Stimulated activated CD8-positive, alpha-beta memory T cell treated with anti-CD3 and anti-CD28 coated beads, Interleukin-15, amount 100 ng/mL, for 1 hour (primary cell): ENCODE measurements around the gene ADCY9.

Experiments
- DNase-seq: peaks from one replicate; pipeline ENCODE4 v3.0.0-alpha.2; 2020; ENCODE audit warnings: low read depth

Gene ADCY9

DNA sequence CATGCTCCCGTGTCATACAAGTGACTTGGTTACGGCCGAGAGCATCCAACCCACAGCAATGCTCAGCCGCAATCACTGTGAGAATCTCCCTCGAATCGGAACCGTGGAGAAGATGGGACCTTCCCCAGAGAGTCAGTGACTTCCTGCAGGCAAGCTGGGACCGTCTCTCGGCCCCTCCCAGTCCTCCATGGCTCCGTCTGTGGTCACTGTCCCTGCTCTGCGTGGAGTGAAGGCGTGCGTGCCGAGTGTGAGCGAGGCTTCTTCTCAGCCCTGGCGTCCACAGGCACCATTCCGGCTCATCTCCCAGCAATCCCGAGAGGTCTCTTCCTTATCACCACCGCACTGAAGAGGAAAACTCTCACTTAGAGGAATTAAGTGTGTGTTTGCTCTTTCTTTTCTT, 113.1 kb downstream of the ADCY9 start:
- no peak for DNase-seq

DNA sequence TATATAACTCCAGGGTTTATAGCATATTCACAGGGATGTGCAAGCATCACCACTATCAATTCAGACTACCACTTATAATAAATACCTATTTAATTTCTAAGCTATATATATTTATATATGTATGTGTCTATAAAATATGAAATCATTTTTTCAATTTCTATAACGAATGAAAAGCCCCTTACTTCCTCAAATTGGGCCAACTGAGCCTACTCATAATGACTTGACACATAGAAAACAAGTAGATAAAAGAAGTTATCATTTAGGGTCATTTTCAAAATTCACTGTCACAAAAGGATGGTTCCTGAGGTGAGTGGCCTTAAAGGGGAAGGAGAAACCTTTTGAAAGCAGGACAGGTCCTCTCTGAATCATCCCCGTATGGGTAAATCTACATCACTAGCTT, 114.1 kb downstream of the ADCY9 start:
- DNase-seq = no peak

DNA sequence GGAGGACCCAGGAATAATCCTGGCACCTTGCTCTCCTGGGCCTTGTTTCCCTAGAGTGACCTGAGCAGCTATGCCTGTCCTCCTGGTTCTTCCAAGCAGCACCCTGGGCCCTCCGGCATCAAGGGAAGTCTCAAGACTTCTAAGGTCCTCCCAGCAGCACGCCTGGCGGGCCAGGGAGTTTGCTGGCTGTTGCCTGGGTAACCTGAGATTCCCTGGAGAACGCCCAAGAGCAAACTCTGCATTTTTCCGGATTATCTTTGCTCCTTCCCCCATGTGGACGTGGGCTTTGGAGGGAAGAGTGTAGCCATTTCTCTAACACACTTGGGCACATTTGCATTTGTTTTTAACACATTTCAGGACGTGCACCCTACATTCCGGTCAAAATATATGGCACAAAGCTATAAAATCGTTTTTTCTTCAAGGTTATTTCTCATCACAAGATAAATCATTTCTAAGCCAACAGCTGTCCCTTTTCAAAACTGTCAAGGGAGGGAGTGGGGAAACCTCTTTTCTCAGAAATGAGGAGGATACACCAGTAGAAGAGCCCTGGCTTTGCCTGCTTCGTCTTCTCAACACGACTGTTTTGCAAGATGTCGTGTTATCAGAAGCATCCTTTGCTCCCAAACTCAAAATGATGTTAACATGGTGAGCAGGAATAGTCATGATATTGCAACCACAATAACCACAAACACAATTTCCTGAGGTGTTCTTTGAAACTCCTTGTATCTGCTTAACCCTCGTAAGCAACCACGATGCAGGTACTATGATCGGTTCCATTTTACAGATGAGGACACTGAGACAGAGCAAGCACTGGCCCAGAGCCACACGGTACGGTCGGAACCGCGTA, 116.5 kb downstream of the ADCY9 start:
- no peak for DNase-seq

DNA sequence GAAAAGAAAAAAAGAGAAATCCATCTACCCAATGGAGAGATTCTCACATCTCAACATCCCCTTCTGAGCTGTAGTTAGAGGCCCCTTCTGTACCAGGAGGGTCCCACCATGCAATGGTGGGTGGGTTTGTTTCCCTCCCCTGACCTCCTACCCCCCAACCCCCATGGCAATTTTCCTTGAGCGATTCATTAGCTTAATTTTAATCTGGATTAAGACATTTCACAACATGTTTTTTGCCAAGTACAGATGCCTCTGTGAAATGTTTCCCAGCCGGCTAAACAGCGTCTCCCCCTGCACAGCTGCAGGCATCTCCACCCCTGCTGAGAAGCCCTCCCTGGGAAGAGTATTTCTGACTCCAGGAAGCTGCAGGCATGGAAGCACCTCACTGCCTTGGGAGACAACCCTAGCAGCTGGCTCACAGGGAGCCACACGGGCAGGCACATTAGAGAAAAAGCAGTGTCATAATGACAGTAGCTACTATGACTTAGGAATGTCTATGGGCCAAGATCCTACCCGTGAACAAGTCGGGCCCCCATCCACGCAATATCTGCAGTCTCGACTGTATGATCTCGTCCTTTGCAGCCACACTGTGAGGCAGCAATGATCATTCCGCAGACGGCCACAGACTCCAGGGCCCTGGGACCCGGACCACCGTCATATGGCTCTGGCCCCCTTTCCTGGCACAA, 117.3 kb downstream of the ADCY9 start:
- DNase-seq = no peak

DNA sequence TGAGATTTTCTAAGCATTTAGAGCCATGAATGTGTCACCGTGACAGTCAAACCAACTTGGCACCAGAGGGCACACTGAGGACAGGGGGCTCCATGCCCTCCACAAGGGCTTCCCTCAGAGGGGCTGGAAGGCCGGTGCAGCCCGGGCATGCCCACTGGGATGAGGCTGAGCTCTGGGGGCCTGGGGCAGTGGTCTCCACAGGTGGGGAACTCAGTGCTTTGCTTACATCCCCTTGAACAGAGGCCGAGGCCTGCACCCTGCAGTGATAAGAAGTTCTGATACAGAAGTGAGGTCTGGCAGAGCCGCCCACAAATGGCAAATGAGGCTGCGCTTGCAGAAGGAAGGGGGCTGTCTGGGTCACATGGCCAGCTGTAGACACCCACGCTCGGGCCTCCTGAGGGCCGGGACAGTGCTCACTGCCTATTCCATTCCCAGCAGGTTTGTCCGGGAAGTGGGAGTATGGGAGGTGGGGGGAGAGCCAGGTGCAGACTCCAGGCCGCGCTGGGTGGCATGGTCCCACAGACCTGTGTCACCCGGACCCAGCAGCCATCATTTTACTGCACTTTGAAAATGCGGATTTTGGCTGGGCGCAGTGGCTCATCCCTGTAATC, 118.9 kb downstream of the ADCY9 start:
- DNase-seq = no peak

DNA sequence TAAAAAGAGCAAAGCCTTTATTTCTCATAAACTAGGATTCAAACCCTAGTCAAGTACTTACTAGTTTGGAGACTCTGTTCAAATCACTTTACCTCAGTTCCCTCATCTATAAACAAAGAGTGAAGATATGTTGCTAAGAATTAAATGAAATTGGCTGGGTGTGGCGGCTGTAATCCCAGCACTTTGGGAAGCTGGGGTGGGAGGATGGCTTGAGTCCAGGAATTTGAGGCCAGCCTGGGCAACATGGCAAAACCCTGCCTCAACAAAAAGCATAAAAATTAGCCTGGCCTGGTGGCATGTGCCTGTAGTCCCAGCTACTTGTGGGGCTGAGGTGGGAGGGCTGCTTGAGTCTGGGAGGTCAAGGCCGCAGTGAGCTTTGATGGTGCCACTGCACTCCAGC, 121.2 kb downstream of the ADCY9 start:
- no peak for DNase-seq

DNA sequence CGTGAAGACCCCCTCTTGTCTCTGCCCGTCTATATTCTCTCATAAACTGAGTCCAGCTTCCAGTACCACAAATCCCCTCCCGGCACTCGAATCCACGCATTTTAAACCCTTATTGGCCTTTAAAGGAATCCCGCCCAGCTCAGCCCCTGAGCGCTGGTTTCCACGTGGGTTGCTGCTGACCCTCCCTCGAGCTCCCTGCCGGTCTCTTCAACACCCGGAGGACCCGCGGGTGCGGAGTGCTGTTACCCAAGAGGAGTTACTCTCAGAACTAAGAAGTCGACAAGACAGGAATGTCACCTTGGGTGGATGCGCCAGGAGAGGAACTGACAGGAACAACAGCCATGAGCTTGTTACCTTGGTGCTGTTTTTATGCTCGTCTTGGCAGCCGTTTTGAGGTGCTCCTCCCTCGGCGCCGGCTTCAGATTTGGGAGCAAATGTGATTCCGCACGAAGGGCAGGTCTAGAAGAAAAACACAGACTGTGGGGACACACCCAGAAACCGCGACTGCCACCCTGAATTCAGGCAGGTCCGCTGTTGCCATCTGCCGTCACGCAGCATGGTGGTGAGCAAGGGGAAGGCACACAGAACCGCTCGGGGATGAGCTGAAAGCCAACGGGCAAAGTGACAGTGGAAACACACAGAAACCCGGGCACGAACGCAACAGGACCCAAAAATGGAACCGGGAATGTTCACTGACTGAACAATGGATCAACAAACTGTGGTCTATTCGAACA, 123.0 kb downstream of the ADCY9 start:
- no peak for DNase-seq

DNA sequence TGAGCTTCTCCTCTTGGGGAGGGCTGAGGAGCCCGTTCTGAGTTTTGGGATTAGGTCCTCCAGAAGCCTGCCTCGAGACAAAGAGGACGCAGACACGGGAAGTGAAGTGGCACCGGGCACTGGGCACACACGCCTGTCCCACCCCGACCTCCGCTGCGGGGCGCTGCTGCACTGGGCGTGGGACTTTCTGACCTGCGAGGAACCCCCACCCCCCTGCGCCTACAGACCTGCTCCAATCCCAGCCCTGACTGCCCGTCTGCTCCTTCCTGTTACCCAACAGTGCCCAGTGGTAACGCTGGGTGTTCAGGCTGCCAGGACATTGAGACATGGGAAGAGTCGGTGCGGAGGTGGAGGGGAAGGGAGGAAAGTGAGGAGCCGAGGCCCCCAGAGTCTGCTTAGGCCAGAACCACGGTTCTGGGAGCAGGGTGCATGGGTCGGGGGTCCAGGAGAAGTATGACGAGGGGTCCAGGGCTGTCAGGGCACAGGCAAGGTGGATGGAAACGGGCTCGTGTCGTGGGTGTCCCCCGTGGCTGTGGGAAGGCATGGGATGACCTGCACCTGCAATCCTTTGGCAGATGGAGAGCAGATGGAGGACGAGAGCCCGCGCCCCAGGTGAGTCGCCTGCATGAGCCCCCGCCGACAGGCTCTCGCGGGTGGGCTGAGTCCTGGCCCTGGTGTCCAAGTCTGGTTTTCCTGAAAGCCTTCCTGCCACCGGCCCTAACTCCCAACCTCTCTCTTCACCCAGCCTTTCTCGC, 123.8 kb downstream of the ADCY9 start:
- DNase-seq = no peak

DNA sequence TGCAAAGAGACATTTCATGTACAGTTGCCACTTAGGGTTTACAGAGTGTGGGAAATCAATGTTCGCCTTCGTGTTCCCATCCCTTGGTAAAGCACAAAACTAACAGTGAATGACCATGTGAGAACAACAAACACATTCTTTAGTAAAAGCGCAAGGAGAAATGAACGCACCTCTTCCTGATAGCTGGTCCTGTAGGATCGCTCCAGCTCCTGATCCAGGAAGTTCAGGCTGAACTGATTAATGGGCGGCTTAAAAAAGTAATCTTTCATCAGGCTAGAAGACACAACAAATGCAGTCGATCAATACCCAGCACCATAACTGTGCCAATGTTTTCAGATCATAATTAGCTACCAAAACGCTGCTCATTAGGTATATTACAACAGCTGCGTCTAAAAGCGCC, 127.4 kb downstream of the ADCY9 start:
- no peak for DNase-seq

DNA sequence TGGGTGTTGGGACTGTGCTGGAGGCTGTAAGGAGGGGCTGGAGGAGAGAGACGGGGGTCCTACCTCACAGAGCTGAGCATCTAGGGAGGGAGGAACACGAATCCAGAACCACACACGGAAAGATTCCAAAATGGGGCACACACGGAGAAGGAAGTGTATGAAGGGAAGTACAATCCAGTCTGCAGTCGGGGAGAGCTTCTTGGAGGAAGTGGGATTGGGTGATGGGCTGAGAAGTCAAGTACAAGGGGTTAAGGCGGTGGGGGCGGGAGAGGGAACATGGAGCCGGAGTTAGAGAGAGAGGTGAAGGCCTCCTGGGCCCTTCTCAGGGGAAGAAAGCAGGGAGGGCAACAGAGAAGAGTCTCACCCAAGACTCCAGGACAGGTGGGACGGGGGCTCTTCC, 128.2 kb downstream of the ADCY9 start:
- DNase-seq = no peak

DNA sequence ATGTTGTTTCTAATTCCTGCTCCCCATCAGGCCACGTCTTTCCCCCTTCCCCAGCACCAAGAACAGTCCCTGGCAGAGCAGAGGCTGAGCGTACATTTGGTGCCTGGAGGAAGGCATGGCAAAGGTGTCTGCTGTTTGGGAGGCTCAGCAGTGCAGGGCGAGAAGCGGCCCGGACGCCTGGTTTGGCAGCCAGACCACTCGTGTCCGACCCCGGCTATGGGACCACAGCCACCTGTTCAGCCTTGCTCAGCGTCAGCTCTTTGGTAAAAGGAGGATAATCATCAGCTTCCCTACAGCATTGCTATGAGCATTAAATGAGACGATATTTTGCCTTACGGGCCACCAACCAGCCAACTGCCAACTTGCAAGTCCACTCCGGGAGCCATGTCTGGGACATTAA, 129.0 kb downstream of the ADCY9 start:
- no peak for DNase-seq

DNA sequence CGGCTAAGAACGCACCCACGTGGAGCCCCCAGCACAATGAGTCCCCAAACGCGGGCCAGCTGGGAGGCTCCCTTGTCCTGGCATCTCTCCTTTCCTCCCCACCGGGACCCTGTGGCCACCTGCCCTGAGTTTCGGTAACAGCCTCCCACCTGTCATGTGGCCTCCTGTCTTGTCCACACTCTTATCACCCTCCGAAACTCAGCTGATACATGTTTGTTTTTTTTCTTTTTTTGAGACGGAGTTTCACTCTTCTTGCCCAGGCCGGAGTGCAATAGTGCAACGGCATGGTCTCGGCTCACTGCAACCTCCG, 130.1 kb downstream of the ADCY9 start:
- DNase-seq = no peak

DNA sequence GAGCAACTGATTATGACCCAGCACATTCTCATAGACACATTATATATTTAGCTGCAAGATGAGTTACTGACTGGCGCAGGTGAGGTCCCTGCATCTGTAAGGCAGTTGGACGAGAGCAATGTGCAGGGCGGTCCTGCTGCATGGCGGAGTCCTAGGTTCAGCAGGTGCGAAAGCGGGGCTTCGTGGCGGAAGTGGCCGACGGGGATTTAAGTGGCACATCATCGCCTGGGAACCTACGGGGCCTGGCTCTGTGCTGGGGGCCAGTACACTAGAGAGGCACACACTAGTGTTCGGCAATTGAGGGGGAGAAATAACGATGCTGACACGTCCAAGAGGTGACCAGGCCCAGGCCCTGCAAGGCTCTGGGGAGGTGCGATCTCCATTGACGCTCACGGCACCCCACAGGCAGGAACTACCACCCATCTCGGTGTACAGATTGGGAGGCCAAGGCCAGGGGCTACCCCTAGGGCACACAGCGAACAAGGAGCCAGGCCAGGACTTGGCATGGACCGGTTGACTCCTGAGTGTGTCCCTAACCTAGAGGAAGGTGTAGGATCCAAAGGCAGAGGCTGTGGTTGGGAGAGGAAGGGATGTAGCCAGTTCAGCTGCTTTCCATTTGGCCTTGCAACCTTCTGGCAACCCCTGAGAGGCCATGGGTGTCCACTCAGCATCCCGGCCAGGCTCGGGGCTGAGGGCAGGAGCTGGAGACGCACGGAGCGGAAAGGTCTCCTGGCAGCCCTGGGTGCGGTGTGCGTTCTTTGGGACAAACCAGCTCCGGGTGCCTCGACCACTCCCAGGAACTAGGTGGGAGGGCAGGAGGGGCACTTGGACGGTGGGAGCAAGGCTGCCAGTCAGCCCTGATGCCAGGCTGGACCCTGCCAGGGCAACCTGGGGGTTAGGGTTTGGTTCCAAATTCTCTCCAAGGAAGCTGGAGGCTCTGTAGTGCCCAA, 131.9 kb downstream of the ADCY9 start:
- no peak for DNase-seq

DNA sequence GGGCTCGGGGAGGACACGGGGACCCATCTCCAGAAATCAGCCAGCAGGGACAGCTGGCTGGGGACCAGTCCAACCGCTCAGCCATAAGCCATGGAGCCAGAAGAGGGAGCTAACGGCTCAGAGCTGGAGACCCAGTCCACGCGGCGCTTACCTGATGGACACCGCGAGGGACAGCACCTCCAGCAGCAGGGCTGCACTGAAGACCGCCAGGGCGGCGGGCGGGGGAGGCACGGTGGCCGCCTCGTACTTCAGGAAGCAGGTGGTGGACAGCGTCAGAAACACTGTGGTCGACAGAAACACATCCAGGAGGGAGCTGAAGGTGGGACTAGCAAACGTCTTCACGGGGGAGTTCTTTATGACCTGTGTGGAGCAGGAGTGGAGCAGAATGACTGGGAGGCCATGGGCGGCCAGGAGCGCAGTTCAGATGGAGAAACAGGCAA, 133.1 kb downstream of the ADCY9 start:
- no peak for DNase-seq

DNA sequence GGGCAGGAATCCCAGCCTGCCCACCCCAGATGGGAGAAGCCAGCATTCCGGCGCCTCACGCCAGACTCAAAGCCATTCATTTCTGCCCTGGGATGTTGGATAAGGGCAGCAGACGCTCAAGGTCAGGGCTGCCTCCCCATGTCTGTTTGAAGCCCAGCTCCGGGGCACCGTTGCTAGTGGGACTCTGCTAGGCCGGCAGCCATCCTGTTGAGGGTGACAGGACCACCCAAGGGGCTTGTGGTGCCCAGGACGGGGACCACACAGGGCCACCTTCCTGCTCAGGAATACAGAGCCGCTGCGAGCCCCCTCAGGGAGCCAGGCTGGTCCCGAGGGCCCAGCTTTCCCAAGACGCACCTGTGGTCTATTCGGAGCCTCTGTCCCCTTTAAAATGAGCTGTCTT, 134.0 kb downstream of the ADCY9 start:
- DNase-seq = no peak

DNA sequence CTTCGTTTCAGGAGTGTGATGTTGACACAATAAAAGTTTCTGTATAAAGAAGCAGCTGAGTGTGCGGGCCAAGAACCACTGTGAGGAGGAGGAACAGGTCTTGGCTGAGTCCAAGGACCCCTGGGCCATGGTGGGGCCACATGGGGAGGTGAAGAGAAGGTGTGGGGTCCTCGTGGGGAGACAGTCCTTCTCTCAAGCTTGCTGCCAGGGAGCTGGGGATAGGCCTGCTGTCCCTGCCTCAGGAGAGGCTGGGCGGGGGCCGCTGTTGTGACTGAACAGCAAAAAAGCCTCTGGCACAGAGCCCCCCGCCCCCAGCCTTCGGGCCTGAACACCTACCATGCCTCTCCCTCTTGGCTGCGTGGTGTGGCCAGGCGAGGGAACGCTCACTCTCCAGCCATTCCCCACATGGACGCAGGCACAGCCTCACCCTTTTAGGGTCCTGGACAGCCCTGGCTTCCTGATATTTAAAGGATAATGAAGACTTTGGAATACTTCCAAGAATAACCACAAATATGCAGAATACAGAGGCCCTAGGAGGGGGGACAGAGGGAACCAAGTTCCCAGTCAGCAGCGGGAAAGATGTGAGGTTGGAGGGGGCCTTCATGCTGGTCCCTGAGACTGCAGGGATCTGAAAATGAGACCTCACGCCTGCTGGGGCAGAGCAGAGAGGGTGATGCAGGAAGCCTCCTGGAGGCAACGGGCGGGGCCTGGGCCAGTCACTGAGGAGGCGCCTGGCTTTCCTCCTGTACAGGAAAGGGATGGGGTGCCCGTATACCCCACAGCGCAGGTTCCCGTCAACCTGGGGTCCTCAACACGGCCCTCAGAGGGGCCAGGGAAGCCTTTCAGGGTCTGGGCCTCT, 135.8 kb downstream of the ADCY9 start:
- DNase-seq = no peak

DNA sequence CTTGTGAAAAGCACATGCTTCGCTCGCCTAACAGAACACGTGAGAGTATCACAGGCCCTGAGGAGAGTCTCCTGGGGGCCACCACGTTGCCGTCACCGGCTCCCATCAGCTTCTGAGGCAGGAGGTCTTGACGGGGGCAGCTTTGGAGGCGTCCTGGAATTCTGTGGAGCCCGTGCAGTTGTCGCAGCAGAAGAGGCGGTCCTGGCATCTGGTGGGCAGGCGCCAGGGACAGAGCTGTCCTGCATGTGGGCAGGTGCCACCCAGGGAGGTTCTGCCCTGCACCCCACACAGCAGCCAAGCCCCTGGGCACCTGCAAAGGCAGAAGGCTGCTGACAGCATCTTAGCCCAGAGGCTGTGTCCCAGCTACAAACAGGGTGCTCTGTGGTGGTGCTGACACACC, 136.7 kb downstream of the ADCY9 start:
- no peak for DNase-seq

DNA sequence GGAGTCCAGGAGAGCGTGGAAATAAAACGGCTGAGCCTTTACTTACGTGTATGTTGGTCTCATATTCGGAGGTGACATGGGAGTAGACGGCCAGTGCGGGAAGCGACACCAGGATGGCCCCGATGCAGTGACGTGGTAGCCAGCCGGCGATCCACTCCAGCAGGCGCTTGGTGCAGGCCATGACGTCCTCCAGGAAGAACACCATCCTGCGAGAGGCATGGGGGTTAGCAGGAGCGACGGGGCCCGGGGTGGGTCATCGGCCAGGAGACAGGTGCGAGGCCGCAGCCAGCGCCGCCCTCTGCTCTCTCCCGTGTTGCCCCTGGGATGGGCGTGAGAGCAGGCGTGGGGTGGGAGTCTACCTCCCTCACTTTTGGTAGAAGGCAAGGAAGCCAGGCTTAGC, 137.2 kb downstream of the ADCY9 start:
- no peak for DNase-seq

DNA sequence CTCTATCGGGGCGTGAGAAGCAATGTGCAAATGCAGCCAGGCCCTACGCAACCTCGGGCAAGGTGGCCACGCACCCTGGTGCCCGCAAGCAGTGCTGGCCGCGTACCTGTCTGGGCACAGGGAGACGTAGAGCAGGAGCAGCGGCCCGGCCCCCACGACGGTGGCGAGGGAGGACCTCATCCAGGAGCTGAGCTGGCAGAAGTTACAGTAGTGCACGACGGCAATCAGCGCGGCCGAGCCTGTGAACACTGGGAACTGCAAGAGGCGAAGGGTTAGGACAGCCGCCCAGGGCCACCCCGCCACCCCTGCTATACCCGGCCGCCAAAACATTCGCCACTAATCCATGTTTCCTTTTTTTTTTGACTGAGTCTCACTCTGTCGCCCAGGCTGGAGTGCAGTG, 138.9 kb downstream of the ADCY9 start:
- DNase-seq = no peak

DNA sequence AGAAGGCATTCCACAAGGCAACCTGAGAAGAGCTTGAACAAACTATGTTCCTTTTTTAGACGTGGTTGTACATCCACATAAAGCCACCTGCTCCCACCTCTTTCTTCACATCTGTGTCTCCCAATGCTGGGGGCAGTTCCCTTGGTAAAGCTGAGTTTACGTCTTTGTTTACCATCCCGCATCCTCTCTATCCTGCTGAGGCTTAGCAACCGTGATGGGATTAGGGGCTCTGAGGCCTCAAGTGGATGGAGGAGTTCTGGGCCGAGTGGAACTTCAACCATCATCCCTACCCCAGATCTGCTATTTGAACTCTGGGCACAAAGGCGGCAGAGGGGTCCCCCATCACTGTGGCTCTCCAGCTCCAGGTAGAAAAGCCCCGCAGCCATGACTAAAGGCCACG, 141.5 kb downstream of the ADCY9 start:
- DNase-seq = no peak
